ENCODE results near the gene UCN.

The UCN gene

GRCh38 chr2:27296481-27296880 is 11.8 kb downstream of the UCN start:
- DNase-seq (ENCODE audit: low read depth): no peak
- no peak overlapping the region for H3K4me3 ChIP-seq (ENCODE audit: low read length)
- TF ChIP-seq CTCF (conservative IDR thresholded peaks at IDR 0.05; ENCODE audit: low read depth, low read length): no peak

DNA sequence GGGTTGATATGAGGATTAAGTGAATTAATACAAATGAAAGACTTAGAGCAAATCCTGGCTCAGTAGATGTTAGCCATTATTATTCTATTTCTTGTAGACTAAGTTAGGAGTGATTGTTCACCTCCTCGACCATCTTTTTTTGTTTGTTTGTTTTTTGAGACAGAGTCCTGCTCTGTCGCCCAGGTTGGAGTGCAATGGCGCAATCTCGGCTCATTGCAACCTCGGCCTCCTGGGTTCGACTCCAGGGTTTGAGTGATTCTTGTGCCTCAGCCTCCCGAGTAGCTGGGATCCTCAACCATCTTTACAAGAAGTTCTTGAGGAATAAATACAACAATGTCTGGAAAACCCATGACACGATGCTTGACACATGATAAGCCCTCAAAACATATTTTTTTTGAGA is 13.3 kb downstream of the UCN start:
- H3K4me3 ChIP-seq (ENCODE audit: low read length): no peak overlapping the region
- no peak for DNase-seq (ENCODE audit: low read depth)
- no peak for TF ChIP-seq CTCF (conservative IDR thresholded peaks at IDR 0.05; ENCODE audit: low read depth, low read length)

DNA sequence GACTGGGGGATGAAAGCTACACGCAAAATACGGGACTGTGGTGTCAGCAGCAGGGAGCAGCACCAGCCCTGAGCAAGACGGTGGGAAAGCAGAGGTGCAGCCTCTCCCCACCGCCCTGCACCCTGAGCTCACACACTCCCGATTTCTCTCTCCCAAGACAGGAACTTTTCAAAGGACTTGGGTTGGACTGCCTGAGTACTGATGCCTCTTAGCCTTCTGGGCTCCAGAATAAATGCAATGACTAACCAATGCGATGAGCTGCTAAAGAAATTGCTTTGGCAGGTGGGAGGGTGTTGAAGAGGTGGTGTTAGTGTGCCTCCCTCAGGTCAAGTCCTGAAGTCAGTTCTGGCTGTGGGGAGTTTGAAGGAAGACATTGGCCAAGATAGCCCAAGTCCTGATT is 16.4 kb downstream of the UCN start:
- peak; percentile 16 for TF ChIP-seq CTCF (conservative IDR thresholded peaks at IDR 0.05; ENCODE audit: low read depth, low read length)
- no peak for DNase-seq (ENCODE audit: low read depth)
- H3K4me3 ChIP-seq (ENCODE audit: low read length): no peak overlapping the region

- H3K4me3 ChIP-seq (ENCODE audit: low read length): no peak overlapping the region
- no peak for DNase-seq (ENCODE audit: low read depth)
- TF ChIP-seq CTCF (conservative IDR thresholded peaks at IDR 0.05; ENCODE audit: low read depth, low read length): no peak
Observed at GRCh38 chr2:27290549-27290948, 17.7 kb downstream of the UCN start.

DNA sequence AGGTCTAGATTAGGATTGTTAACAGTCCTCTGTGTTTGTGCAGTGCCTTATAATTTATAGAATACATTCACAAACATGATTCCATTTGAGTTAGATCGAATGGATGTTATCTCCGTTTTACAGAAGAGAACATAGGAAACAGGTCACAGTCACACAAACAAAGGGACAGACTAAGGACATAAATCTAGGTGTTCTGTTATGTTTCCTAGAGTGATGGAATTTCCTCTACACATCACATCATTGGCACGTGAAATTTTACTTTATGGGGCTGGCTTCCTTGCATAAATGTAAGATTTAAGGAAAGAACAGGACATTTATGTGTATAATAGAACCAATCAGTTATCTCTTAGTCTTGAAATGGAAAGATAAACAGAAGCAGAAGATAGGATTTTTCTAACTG is 19.6 kb downstream of the UCN start:
- H3K4me3 ChIP-seq (ENCODE audit: low read length): no peak overlapping the region
- no peak for DNase-seq (ENCODE audit: low read depth)
- no peak for TF ChIP-seq CTCF (conservative IDR thresholded peaks at IDR 0.05; ENCODE audit: low read depth, low read length)

- no peak for TF ChIP-seq CTCF (conservative IDR thresholded peaks at IDR 0.05; ENCODE audit: low read depth, low read length)
- DNase-seq (ENCODE audit: low read depth): no peak
Observed at GRCh38 chr2:27285481-27285880, 22.8 kb downstream of the UCN start.

DNA sequence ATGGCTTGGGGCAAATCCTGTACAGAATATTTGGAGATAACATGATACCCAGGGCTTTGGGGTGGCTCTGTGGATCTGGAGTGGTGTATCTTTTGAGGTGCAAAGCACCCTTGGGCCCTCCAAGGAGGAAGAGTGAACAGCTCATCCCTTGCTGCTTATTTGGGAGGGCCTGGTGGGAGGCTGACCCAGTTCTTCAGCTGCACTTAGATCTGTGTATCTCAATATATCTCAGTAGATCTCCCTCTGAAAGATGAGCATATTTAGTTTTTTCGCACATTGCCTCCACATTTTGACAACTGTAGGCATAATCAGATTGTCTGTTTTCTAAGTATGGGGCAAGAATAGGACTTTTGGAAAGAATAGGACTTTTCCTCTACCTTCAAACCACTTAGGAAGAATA is 23.2 kb downstream of the UCN start:
- DNase-seq (ENCODE audit: low read depth): no peak
- no peak overlapping the region for H3K4me3 ChIP-seq (ENCODE audit: low read length)
- TF ChIP-seq CTCF (conservative IDR thresholded peaks at IDR 0.05; ENCODE audit: low read depth, low read length): no peak

More at GRCh38 chr2:27285481-27285880, 22.8 kb downstream of the UCN start:
- H3K4me3 ChIP-seq (ENCODE audit: low read length): no peak overlapping the region
